ENCODE measurements around the gene ITPK1. TPM values are rescaled to one million over a fixed set of nuclear protein-coding genes. Genes with fewer than 3 reads are reported as not detected.

Gene ITPK1
- total RNA-seq, 1 experiment from 2014 or later, result 88.6 TPM

DNA sequence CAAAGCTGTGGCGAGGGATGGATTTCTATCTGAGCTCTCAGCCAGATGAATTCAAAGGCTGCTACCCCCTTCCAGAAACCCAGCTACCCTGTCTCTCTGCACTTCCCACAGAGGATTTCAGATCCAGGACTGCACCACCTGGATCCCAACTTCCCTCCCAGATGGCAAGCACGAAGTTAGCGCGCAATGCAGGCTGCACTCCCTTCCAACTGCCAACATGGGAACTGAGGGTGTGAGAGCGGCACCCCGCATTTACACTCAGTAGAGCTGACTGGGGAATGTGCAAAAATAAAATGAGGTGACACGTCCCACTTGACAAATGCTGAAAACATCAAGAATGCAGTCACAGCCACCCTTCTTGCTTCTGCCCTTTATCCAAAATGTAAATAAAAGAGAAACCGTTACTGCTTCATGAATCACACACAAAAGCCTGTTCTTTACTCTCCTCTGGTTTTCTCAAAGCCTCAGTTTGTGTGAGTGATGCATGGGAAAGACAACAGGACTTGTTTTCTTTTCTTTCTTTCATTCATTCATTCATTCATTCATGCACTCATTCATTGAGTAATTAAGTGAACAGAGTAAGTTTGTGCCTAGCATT is 85.7 kb downstream of the ITPK1 start:
- intact Hi-C loops (cut with micrococcal nuclease; ENCODE audit: unreplicated experiment), result no loop called here
- H2AFZ ChIP-seq, result no peak overlapping the region
- H3F3A ChIP-seq (ENCODE audit: insufficient read depth, low read depth), result peaks cover 29% of the 10 kb centered on the region
- no peak overlapping the region for H3K27ac ChIP-seq
- H3K4me1 ChIP-seq (replicated peaks; ENCODE audit: insufficient read depth), result peaks cover 52% of the 10 kb centered on the region
- TF ChIP-seq, protein P1, sequence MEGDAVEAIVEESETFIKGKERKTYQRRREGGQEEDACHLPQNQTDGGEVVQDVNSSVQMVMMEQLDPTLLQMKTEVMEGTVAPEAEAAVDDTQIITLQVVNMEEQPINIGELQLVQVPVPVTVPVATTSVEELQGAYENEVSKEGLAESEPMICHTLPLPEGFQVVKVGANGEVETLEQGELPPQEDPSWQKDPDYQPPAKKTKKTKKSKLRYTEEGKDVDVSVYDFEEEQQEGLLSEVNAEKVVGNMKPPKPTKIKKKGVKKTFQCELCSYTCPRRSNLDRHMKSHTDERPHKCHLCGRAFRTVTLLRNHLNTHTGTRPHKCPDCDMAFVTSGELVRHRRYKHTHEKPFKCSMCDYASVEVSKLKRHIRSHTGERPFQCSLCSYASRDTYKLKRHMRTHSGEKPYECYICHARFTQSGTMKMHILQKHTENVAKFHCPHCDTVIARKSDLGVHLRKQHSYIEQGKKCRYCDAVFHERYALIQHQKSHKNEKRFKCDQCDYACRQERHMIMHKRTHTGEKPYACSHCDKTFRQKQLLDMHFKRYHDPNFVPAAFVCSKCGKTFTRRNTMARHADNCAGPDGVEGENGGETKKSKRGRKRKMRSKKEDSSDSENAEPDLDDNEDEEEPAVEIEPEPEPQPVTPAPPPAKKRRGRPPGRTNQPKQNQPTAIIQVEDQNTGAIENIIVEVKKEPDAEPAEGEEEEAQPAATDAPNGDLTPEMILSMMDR (conservative IDR thresholded peaks at IDR 0.05), result no peak
- TF ChIP-seq EZH2 (IDR thresholded peaks at IDR 0.05; ENCODE audit: low read depth), result no peak
- H3K9me3 ChIP-seq (ENCODE audit: insufficient read depth, low read depth), result no peaks in the 10 kb centered on the region
- H3K79me2 ChIP-seq (ENCODE audit: low read depth), result peaks cover 75% of the 10 kb centered on the region
- CTCF ChIA-PET, result no interaction called here
- H3K27me3 ChIP-seq (ENCODE audit: insufficient read depth, low read depth), result no peaks in the 10 kb centered on the region
- no peak overlapping the region for H3K4me3 ChIP-seq
- H3K9me2 ChIP-seq (ENCODE audit: insufficient read depth), result no peaks in the 10 kb centered on the region
- DNase-seq, result no peak
- POLR2A ChIA-PET (ENCODE audit: unreplicated experiment), result no interaction called here
- no TSS peak for BruUV-seq (replicated peaks)
- no peaks in the 10 kb centered on the region for H4K20me1 ChIP-seq (ENCODE audit: insufficient read depth)
- no peak overlapping the region for H3K4me2 ChIP-seq
- no peaks in the 10 kb centered on the region; the same call in 1 of the 2 replicates for H3K36me3 ChIP-seq (ENCODE audit: low read depth)

DNA sequence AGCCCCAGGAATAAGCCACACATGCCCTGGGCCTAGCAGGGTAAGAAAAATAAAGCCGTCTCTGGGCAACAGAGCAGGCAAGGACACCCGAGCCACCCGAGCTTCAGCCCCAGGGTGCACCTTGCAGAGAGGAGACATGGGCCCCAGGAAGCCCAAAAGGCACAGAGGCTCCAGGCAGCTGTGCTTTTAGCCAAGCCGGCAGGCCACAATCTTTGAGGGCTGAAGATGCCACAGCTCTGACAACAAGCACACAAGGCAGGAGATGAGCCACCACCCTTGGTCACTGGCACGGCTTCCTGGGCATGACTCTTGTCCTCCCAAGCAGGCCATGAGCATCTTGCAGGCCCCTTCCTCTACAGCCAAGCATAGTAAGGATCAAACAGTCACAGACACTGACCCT is 86.3 kb downstream of the ITPK1 start:
- no peaks in the 10 kb centered on the region; the same call in 1 of the 2 replicates for H3K36me3 ChIP-seq (ENCODE audit: low read depth)
- H2AFZ ChIP-seq, result no peak overlapping the region
- no peak for DNase-seq
- POLR2A ChIA-PET (ENCODE audit: unreplicated experiment), result no interaction called here
- no peak overlapping the region for H3K4me3 ChIP-seq
- H3K4me1 ChIP-seq (replicated peaks; ENCODE audit: insufficient read depth), result peaks cover 46% of the 10 kb centered on the region
- H3K27me3 ChIP-seq (ENCODE audit: insufficient read depth, low read depth), result no peaks in the 10 kb centered on the region
- no peaks in the 10 kb centered on the region for H4K20me1 ChIP-seq (ENCODE audit: insufficient read depth)
- peaks cover 27% of the 10 kb centered on the region for H3F3A ChIP-seq (ENCODE audit: insufficient read depth, low read depth)
- intact Hi-C loops (cut with micrococcal nuclease; ENCODE audit: unreplicated experiment), result no loop called here
- BruUV-seq (replicated peaks), result no TSS peak
- no peak overlapping the region for H3K4me2 ChIP-seq
- CTCF ChIA-PET, result no interaction called here
- no peaks in the 10 kb centered on the region for H3K9me2 ChIP-seq (ENCODE audit: insufficient read depth)
- no peaks in the 10 kb centered on the region for H3K9me3 ChIP-seq (ENCODE audit: insufficient read depth, low read depth)
- TF ChIP-seq EZH2 (IDR thresholded peaks at IDR 0.05; ENCODE audit: low read depth), result no peak
- TF ChIP-seq, protein P1 (conservative IDR thresholded peaks at IDR 0.05), result no peak
- peaks cover 75% of the 10 kb centered on the region for H3K79me2 ChIP-seq (ENCODE audit: low read depth)
- H3K27ac ChIP-seq, result no peak overlapping the region

DNA sequence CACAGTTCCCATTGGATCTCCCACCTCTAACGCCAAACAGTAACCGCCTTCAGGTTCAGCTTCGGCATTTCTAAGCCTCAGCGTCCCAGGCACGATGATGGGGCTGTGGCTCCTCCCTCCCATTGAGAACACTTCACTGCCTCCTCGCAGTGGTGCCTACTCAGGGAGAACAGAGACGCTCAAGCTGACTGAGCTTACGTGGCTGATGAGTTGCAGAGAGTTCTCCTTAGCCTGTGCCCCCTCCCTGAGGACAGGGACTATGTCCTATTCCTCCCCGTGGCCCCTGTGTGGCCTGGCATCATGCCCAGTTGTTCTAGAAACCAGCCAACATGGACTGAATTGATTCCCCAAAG is 87.0 kb downstream of the ITPK1 start:
- Histone ChIP-seq H2AFZ (no peak overlapping the region), H3K9me2 (ENCODE audit: insufficient read depth) (no peaks in the 10 kb centered on the region), H3K27ac (no peak overlapping the region), H3K27me3 (ENCODE audit: insufficient read depth, low read depth) (no peaks in the 10 kb centered on the region), H3K79me2 (ENCODE audit: low read depth) (peaks cover 70% of the 10 kb centered on the region), H3K9me3 (ENCODE audit: insufficient read depth, low read depth) (no peaks in the 10 kb centered on the region), H3K4me3 (no peak overlapping the region), H3K36me3 (ENCODE audit: low read depth) (no peaks in the 10 kb centered on the region; the same call in 1 of the 2 replicates), H3F3A (ENCODE audit: insufficient read depth, low read depth) (peaks cover 24% of the 10 kb centered on the region), H4K20me1 (ENCODE audit: insufficient read depth) (no peaks in the 10 kb centered on the region), H3K4me1 (replicated peaks; ENCODE audit: insufficient read depth) (peaks cover 39% of the 10 kb centered on the region), H3K4me2 (no peak overlapping the region)
- no peak for DNase-seq
- intact Hi-C loops (cut with micrococcal nuclease; ENCODE audit: unreplicated experiment), result no loop called here
- BruUV-seq (replicated peaks), result no TSS peak
- POLR2A ChIA-PET (ENCODE audit: unreplicated experiment), result no interaction called here
- CTCF ChIA-PET, result no interaction called here
- TF ChIP-seq, protein P1 (conservative IDR thresholded peaks at IDR 0.05), result no peak
- TF ChIP-seq EZH2 (IDR thresholded peaks at IDR 0.05; ENCODE audit: low read depth), result no peak
